Natural killer cell (primary cell): ENCODE data around the gene TFF3. TPM values are rescaled to one million over a fixed set of nuclear protein-coding genes. Genes with fewer than 3 reads are reported as not detected.

ENCODE experiments used
- ATAC-seq, 3 donors: fragments of 150-1000 bp in 2 of 3; fragments of 200-7000 bp in 1 of 3; cut with Tn5 transposase; 1 replicate in 1 of 3; 2 replicates in 2 of 3; pipeline ENCODE4 v1.10.0; 2021; ENCODE audit warnings: mild to moderate bottlenecking in 2 of 3, moderate library complexity in 2 of 3
- DNase-seq, 2 donors: peaks; one replicate each; pipeline versions ENCODE4 v3.0.0 to v3.0.0-alpha.2; 2013 to 2021; ENCODE audit warnings: mixed read lengths in 1 of 2
- H3K27ac ChIP-seq: one replicate; pipeline ENCODE4 v1.5.1; 2013; ENCODE audit warnings: mild to moderate bottlenecking, low read length
- H3K27me3 ChIP-seq: one replicate; pipeline ENCODE4 v1.6.1; 2013; ENCODE audit warnings: low read length; ENCODE audit not compliant: control insufficient read depth, insufficient read depth
- H3K36me3 ChIP-seq: one replicate; pipeline ENCODE4 v1.6.1; 2013; ENCODE audit warnings: low read length; ENCODE audit not compliant: control insufficient read depth, insufficient read depth
- H3K4me1 ChIP-seq: one replicate; pipeline ENCODE4 v1.6.1; 2013; ENCODE audit warnings: low read length; ENCODE audit not compliant: control insufficient read depth, insufficient read depth
- H3K4me3 ChIP-seq: one replicate; pipeline ENCODE4 v1.5.1; 2013; ENCODE audit warnings: low read length
- H3K9me3 ChIP-seq: one replicate; pipeline ENCODE4 v1.6.1; 2013; ENCODE audit warnings: low read length; ENCODE audit not compliant: control insufficient read depth, insufficient read depth
- H3K27ac Mint-ChIP-seq, 2 donors: one replicate each; pipeline ENCODE4 v1.8.0; 2022; ENCODE audit warnings: mild to moderate bottlenecking in 2 of 2, mixed read lengths in 2 of 2, moderate library complexity in 1 of 2
- H3K27me3 Mint-ChIP-seq, 2 donors: one replicate each; pipeline ENCODE4 v1.8.0; 2022; ENCODE audit warnings: low read depth in 2 of 2, mixed read lengths in 2 of 2
- H3K36me3 Mint-ChIP-seq: one replicate; pipeline ENCODE4 v1.8.0; 2022; ENCODE audit warnings: mixed read lengths
- H3K4me1 Mint-ChIP-seq, 2 donors: one replicate each; pipeline ENCODE4 v1.8.0; 2022; ENCODE audit warnings: mixed read lengths in 2 of 2
- H3K4me3 Mint-ChIP-seq: one replicate; pipeline ENCODE4 v1.8.0; 2022; ENCODE audit warnings: mild to moderate bottlenecking, moderate library complexity, mixed read lengths
- H3K9me3 Mint-ChIP-seq, 2 donors: one replicate each; pipeline ENCODE4 v1.8.0; 2022; ENCODE audit warnings: mixed read lengths in 2 of 2
- WGBS: methylation state at CpG from one replicate; pipeline ENCODE4 v1.1.7; 2013; ENCODE audit warnings: missing lambda C conversion rate; ENCODE audit not compliant: insufficient coverage; 5-methylcytosine and 5-hydroxymethylcytosine counted together
- intact Hi-C: fragments of 100-400 bp; cut with micrococcal nuclease; formaldehyde crosslinking; loops from one replicate; pipeline ENCODE4 v1.14.2; 2022
- total RNA-seq, 4 donors: library from RNA; stranded (reverse); fragments of 120-200 nt in 1 of 4; gene quantifications; one replicate each; pipeline versions ENCODE4 v1.2.3 to v1.2.4, GENCODE V29; 2013 to 2022
- TF ChIP-seq, protein P1 (sequence below): fragments of 200-600 bp; IDR thresholded peaks from one replicate; pipeline ENCODE4 v1.8.0; 2022; ENCODE audit warnings: antibody characterized with exemption

The TFF3 gene
- total RNA-seq, 3 donors from 2014 or later (not counting 1 experiment from before 2014, with no cell fraction given) = not detected

DNA sequence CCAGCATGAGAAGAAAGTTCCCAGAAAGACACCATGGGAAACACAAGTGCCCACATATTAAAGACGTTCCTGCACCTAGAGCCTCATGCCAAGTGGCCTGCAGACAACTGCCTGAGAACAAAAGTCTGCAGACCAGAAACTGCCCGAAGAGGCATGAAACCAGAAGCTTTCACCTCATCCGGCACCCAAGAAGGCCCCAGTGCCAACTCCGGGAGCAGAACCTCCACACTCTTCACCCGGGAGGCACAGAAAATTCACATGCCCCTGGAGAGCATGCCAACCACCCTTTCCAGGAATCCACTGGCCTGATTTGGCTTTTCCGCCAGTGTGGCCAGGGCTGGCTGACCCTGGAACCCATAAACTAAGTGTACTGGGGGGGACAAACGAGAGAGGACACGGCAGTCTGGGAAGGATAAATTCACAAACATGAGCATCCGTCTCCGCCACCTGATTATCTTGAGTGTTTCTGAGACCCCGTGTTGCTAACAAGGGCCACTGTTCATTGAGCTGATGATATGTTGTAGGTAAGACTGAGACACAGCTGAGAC, 28.8 kb upstream of the TFF3 start:
- Histone ChIP-seq H3K9me3 (no peaks in the 10 kb centered on the region), H3K27ac (no peak overlapping the region), H3K27me3 (no peaks in the 10 kb centered on the region), H3K36me3 (no peaks in the 10 kb centered on the region), H3K4me3 (no peak overlapping the region), H3K4me1 (no peaks in the 10 kb centered on the region)
- H3K9me3 Mint-ChIP-seq = no peaks in the 10 kb centered on the region
- no peak overlapping the region for H3K27ac Mint-ChIP-seq
- H3K4me3 Mint-ChIP-seq = no peak overlapping the region
- intact Hi-C loops = no loop called here
- WGBS = 88% methylated on average over 11 of the region's 11 CpGs
- ATAC-seq (no peak), DNase-seq (no peak)
- no peaks in the 10 kb centered on the region for H3K36me3 Mint-ChIP-seq
- TF ChIP-seq, protein P1, sequence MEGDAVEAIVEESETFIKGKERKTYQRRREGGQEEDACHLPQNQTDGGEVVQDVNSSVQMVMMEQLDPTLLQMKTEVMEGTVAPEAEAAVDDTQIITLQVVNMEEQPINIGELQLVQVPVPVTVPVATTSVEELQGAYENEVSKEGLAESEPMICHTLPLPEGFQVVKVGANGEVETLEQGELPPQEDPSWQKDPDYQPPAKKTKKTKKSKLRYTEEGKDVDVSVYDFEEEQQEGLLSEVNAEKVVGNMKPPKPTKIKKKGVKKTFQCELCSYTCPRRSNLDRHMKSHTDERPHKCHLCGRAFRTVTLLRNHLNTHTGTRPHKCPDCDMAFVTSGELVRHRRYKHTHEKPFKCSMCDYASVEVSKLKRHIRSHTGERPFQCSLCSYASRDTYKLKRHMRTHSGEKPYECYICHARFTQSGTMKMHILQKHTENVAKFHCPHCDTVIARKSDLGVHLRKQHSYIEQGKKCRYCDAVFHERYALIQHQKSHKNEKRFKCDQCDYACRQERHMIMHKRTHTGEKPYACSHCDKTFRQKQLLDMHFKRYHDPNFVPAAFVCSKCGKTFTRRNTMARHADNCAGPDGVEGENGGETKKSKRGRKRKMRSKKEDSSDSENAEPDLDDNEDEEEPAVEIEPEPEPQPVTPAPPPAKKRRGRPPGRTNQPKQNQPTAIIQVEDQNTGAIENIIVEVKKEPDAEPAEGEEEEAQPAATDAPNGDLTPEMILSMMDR = no peak
- H3K27me3 Mint-ChIP-seq = peaks cover 0 to 12% of the 10 kb centered on the region in 2 donors
- H3K4me1 Mint-ChIP-seq = no peaks in the 10 kb centered on the region

DNA sequence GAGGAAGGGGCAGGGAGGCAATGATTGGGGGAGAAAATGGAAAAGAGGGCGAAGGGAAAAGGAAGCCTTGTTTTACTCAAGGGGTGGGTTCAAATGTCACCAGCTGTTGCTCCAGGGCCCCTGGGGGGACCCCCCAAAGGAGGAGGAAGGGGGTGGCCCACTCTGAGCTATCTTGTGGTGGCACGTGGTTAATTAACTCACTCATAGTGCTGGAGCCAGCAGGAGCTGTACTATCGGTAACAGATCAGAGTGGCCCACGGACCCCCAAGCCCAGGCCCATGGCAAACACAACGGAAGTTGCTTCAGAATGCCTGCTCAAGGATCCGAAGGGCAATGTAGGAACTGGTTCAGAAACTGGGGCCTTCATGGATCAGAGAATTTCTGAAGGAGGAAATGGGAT, 28.3 kb upstream of the TFF3 start:
- H3K27me3 ChIP-seq = no peaks in the 10 kb centered on the region
- H3K4me3 ChIP-seq = no peak overlapping the region
- WGBS = 86% methylated on average over 6 of the region's 6 CpGs
- Mint-ChIP-seq H3K9me3 (no peaks in the 10 kb centered on the region), H3K36me3 (no peaks in the 10 kb centered on the region), H3K4me3 (no peak overlapping the region), H3K27me3 (peaks cover 0 to 14% of the 10 kb centered on the region in 2 donors), H3K4me1 (no peaks in the 10 kb centered on the region), H3K27ac (no peak overlapping the region)
- H3K9me3 ChIP-seq = no peaks in the 10 kb centered on the region
- no peaks in the 10 kb centered on the region for H3K36me3 ChIP-seq
- intact Hi-C loops = no loop called here
- DNase-seq = no peak
- no peaks in the 10 kb centered on the region for H3K4me1 ChIP-seq
- ATAC-seq = no peak
- H3K27ac ChIP-seq = no peak overlapping the region
- TF ChIP-seq, protein P1 = no peak

DNA sequence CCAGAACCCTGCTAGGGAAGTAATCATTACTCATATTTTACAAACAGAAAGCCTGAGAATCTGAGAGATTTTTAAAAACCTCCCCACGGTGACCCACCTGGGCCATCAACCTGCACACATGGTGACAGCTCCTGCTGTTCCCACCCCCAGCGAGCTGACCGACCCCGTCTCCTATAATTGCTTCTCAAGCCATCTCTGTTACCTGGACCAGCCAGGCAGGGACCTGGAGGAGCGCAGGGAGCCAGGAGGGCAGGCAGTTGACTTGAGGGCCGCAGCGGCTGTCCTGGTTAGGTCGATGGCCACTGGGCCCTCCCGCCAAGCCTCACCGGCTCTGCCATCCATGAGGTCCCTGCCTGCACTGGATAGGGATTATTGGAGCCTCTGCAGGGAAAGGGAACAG, 27.9 kb upstream of the TFF3 start:
- no peaks in the 10 kb centered on the region for H3K36me3 ChIP-seq
- H3K27me3 ChIP-seq = no peaks in the 10 kb centered on the region
- 87% methylated on average over 10 of the region's 10 CpGs for WGBS
- ATAC-seq (no peak), DNase-seq (no peak)
- peaks cover 0 to 17% of the 10 kb centered on the region in 2 donors for H3K27me3 Mint-ChIP-seq
- H3K4me3 ChIP-seq = no peak overlapping the region
- H3K27ac ChIP-seq = no peak overlapping the region
- no peaks in the 10 kb centered on the region for H3K9me3 Mint-ChIP-seq
- H3K4me1 Mint-ChIP-seq = peaks cover 0 to under 1% of the 10 kb centered on the region in 2 donors
- no peaks in the 10 kb centered on the region for H3K36me3 Mint-ChIP-seq
- H3K9me3 ChIP-seq = no peaks in the 10 kb centered on the region
- TF ChIP-seq, protein P1 = no peak
- H3K4me3 Mint-ChIP-seq = no peak overlapping the region
- no peak overlapping the region for H3K27ac Mint-ChIP-seq
- intact Hi-C loops = no loop called here
- H3K4me1 ChIP-seq = peaks cover 3% of the 10 kb centered on the region
